MM.1S (cell line): Measurements from ENCODE around the gene PKDCC.

Experiments used
- CTCF ChIP-seq: fragments of 300-600 bp; sonication (generic); IDR thresholded peaks from 2 replicates; pipeline ENCODE4 v1.5.1; 2016; ENCODE audit warnings: antibody characterized with exemption, low read length, mixed read lengths
- EZH2phosphoT487 ChIP-seq: fragments of 300-600 bp; sonication (generic); IDR thresholded peaks from 2 replicates; pipeline ENCODE4 v1.6.1; 2018; ENCODE audit warnings: antibody characterized with exemption, low read length

GRCh38 chr2:42102024-42102590 lies 54.3 kb downstream of the PKDCC start:
- TF ChIP-seq CTCF (no peak), EZH2phosphoT487 (no peak)
